Upper lobe of left lung (tissue), 6 donors: ENCODE measurements around the gene TOX4. TPM values are rescaled to one million over a fixed set of nuclear protein-coding genes. Genes with fewer than 3 reads are reported as not detected.

Experiments
- ATAC-seq, 2 donors: fragments of 200-7000 bp; cut with Tn5 transposase; one replicate each; pipeline ENCODE4 v1.9.1; 2022; ENCODE audit warnings: mild to moderate bottlenecking in 2 of 2, moderate library complexity in 2 of 2; ENCODE audit not compliant: low FRiP score in 2 of 2
- DNase-seq, 2 donors: peaks; one replicate each; pipeline ENCODE4 v3.0.0-alpha.2; 2019 to 2020
- H3K27ac ChIP-seq, 4 donors: fragments of 200-600 bp; sonication (generic); one replicate each; pipeline ENCODE4 v1.5.1; 2016 to 2019
- H3K27me3 ChIP-seq, 4 donors: fragments of 200-600 bp; sonication (generic); one replicate each; pipeline ENCODE4 v1.5.1; 2017 to 2019
- H3K36me3 ChIP-seq, 4 donors: fragments of 200-600 bp; sonication (generic); one replicate each; pipeline ENCODE4 v1.5.1; 2016 to 2019
- H3K4me1 ChIP-seq, 4 donors: fragments of 200-600 bp; sonication (generic); one replicate each; pipeline ENCODE4 v1.5.1; 2018 to 2019
- H3K4me3 ChIP-seq, 4 donors: fragments of 200-600 bp; sonication (generic); one replicate each; pipeline ENCODE4 v1.5.1; 2017 to 2019; ENCODE audit warnings: mild to moderate bottlenecking in 2 of 4, moderate library complexity in 1 of 4
- H3K9me3 ChIP-seq, 4 donors: fragments of 200-600 bp; sonication (generic); one replicate each; pipeline ENCODE4 v1.5.1; 2018 to 2019
- EP300 ChIP-seq, 4 donors: sonication (generic); formaldehyde crosslinking; IDR thresholded peaks; one replicate each; pipeline ENCODE4 v1.5.1; 2017; ENCODE audit warnings: antibody characterized with exemption in 4 of 4, control low read depth in 2 of 4
- POLR2A ChIP-seq, 4 donors: fragments of 450-650 bp; IDR thresholded peaks; one replicate each; pipeline ENCODE4 v1.5.1; 2016 to 2017; ENCODE audit warnings: antibody characterized with exemption in 4 of 4, mild to moderate bottlenecking in 2 of 4
- POLR2AphosphoS5 ChIP-seq, 2 donors: sonication (generic); formaldehyde crosslinking; IDR thresholded peaks; one replicate each; pipeline ENCODE4 v1.5.1; 2017; ENCODE audit warnings: antibody characterized with exemption in 2 of 2
- WGBS, 2 donors: methylation state at CpG; one replicate each; pipeline ENCODE4 v1.1.5; 2017 to 2018; 5-methylcytosine and 5-hydroxymethylcytosine counted together
- total RNA-seq, 6 donors: library from RNA; depleted of rRNA in 4 of 6; stranded (reverse); fragments of >200 nt in 4 of 6; gene quantifications; one replicate each; pipeline versions ENCODE4 v1.1.0 to v1.2.1, GENCODE V29; 2016 to 2021
- TF ChIP-seq, protein P1 (sequence below), 6 experiments: fragments of 450-650 bp in 4 of 6; fragments of 200-600 bp in 2 of 6; sonication (generic) in 2 of 6; IDR thresholded peaks; one replicate each; pipeline ENCODE4 v1.5.1; 2016 to 2019; ENCODE audit warnings: antibody characterized with exemption in 6 of 6
- donor health status: DM: no; HTN: no; CAD: no; lungs with moderate emphysema.
- donor health status: DM: no; HTN: yes; CAD: no; lungs with severe emphysema.

The TOX4 gene
- total RNA-seq, 6 donors from 2014 or later: 29.0 to 71.6 (median 62.0) TPM

DNA sequence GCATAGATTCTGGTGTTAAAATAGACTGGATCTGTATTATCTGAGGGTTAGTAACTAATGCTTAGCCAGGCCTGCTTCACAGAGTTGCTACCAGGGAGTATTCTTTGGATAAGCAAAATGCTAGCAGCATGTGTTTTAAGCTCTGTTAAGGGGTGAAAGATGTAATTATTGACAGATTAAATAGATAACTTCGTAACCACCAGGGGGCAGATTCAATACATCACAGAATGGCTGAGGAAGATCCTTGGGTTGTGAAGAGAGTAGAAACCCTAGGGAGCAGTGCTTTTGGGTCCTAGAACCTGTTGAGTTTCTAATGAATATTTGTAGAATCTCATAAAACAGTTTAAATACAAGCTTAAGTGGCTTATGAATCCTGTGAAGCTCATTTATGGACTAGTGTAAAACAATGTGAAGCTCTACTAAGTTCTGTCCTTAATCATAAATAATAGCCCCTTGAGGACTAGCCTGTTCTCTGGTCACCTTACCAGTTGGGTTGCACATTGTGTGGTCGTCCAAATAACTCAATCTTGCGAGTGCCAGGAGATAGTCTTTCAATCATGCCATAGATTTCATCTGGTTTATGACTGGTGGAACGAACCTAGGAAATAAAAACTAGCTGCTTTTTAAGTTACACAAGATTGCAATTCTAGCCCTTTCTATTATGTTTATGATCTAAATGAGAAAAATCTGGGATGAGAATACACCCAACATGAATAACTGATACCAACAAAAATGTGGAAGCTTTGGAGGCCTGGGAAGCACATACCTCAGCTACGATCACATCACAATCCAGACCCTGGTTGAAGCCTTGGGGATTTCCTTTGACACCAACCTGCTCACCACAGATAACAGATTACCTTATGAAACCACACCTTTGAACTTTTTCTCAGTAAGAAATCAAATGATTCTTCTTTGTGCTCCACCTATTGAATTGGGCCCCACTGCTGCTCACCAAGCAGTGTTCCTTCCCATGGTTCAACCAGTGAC is 21.8 kb downstream of the TOX4 start:
- Histone ChIP-seq H3K9me3 (no peaks in the 10 kb centered on the region), H3K27me3 (no peaks in the 10 kb centered on the region), H3K36me3 (peaks cover 14 to 94% (median 83%) of the 10 kb centered on the region in 4 donors), H3K27ac (no peak overlapping the region), H3K4me3 (no peak overlapping the region), H3K4me1 (peaks cover 0 to 13% (median 7%) of the 10 kb centered on the region in 4 donors)
- ATAC-seq (peak in 1 of 2 donors; percentile 55), DNase-seq (no peak)
- WGBS, 2 donors: 65 to 71% methylated on average over 5 of the region's 5 CpGs
- TF ChIP-seq, protein P1, sequence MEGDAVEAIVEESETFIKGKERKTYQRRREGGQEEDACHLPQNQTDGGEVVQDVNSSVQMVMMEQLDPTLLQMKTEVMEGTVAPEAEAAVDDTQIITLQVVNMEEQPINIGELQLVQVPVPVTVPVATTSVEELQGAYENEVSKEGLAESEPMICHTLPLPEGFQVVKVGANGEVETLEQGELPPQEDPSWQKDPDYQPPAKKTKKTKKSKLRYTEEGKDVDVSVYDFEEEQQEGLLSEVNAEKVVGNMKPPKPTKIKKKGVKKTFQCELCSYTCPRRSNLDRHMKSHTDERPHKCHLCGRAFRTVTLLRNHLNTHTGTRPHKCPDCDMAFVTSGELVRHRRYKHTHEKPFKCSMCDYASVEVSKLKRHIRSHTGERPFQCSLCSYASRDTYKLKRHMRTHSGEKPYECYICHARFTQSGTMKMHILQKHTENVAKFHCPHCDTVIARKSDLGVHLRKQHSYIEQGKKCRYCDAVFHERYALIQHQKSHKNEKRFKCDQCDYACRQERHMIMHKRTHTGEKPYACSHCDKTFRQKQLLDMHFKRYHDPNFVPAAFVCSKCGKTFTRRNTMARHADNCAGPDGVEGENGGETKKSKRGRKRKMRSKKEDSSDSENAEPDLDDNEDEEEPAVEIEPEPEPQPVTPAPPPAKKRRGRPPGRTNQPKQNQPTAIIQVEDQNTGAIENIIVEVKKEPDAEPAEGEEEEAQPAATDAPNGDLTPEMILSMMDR (IDR thresholded peaks at IDR 0.05): peak in 4 of 6 experiments; percentile 23 to 59 (median 46)
- TF ChIP-seq POLR2A (IDR thresholded peaks at IDR 0.05) (no peak), POLR2AphosphoS5 (IDR thresholded peaks at IDR 0.05) (no peak), EP300 (IDR thresholded peaks at IDR 0.05) (no peak)

GRCh38 chr14:21501568-21501967 is 24.6 kb downstream of the TOX4 start:
- H3K9me3 ChIP-seq: no peaks in the 10 kb centered on the region
- H3K27ac ChIP-seq: no peak overlapping the region
- TF ChIP-seq POLR2AphosphoS5 (IDR thresholded peaks at IDR 0.05) (no peak), POLR2A (IDR thresholded peaks at IDR 0.05) (no peak), EP300 (IDR thresholded peaks at IDR 0.05) (no peak)
- TF ChIP-seq, protein P1 (IDR thresholded peaks at IDR 0.05): no peak
- 92 to 95% methylated on average over 5 of the region's 5 CpGs for WGBS, 2 donors
- no peak for ATAC-seq
- H3K4me1 ChIP-seq: peaks cover 0 to 8% (median 0%) of the 10 kb centered on the region in 4 donors
- no peaks in the 10 kb centered on the region for H3K27me3 ChIP-seq
- no peak overlapping the region for H3K4me3 ChIP-seq
- peaks cover 9 to 69% (median 59%) of the 10 kb centered on the region in 4 donors for H3K36me3 ChIP-seq
- DNase-seq: no peak

GRCh38 chr14:21503376-21503775 is 26.4 kb downstream of the TOX4 start:
- peaks cover 0 to 8% (median 2%) of the 10 kb centered on the region in 4 donors for H3K4me1 ChIP-seq
- H3K27me3 ChIP-seq: no peaks in the 10 kb centered on the region
- H3K36me3 ChIP-seq: peaks cover 9 to 62% (median 45%) of the 10 kb centered on the region in 4 donors
- TF ChIP-seq POLR2A (IDR thresholded peaks at IDR 0.05) (no peak), EP300 (IDR thresholded peaks at IDR 0.05) (no peak), POLR2AphosphoS5 (IDR thresholded peaks at IDR 0.05) (no peak)
- TF ChIP-seq, protein P1 (IDR thresholded peaks at IDR 0.05): no peak
- DNase-seq (no peak), ATAC-seq (no peak)
- WGBS, 2 donors: 90 to 98% methylated on average over 3 of the region's 4 CpGs
- H3K27ac ChIP-seq: no peak overlapping the region
- no peaks in the 10 kb centered on the region for H3K9me3 ChIP-seq
- H3K4me3 ChIP-seq: no peak overlapping the region

- no peak overlapping the region for H3K27ac ChIP-seq
- no peak for DNase-seq
- peaks cover 10 to 23% (median 15%) of the 10 kb centered on the region in 4 donors for H3K4me1 ChIP-seq
- no peak for ATAC-seq
- peaks cover 0 to 46% (median 31%) of the 10 kb centered on the region in 4 donors for H3K36me3 ChIP-seq
- TF ChIP-seq POLR2AphosphoS5 (IDR thresholded peaks at IDR 0.05) (no peak), POLR2A (IDR thresholded peaks at IDR 0.05) (no peak), EP300 (IDR thresholded peaks at IDR 0.05) (no peak)
- TF ChIP-seq, protein P1 (IDR thresholded peaks at IDR 0.05): no peak
- H3K4me3 ChIP-seq: no peak overlapping the region
- H3K27me3 ChIP-seq: no peaks in the 10 kb centered on the region
- no peaks in the 10 kb centered on the region for H3K9me3 ChIP-seq
Observed at GRCh38 chr14:21505012-21505553, 28.1 kb downstream of the TOX4 start.
